Measurements from ENCODE around the gene THADA. TPM values are rescaled to one million over a fixed set of nuclear protein-coding genes. Genes with fewer than 3 reads are reported as not detected.

The THADA gene
- polyA plus RNA-seq, 3 donors: 7.3 to 11.2 (median 9.7) TPM

GRCh38 chr2:43324259-43325106 lies 271.4 kb downstream of the THADA start:
- no peaks in the 10 kb centered on the region for H3K27me3 ChIP-seq (ENCODE audit: control insufficient read depth in 2 of 2, insufficient read depth in 2 of 2, low read length in 2 of 2)
- no peak overlapping the region for H3K27ac ChIP-seq (ENCODE audit: low read depth in 1 of 2, low read length in 2 of 2)
- no peak overlapping the region for H3K9ac ChIP-seq (ENCODE audit: insufficient read depth, low read length, poor library complexity, severe bottlenecking)
- 98% methylated on average over 4 of the region's 8 CpGs for WGBS (ENCODE audit: insufficient coverage)
- H3K4me1 ChIP-seq (ENCODE audit: control insufficient read depth in 1 of 2, insufficient read depth in 2 of 2, low read length in 2 of 2): peaks cover 21 to 32% of the 10 kb centered on the region in 2 donors
- Mint-ChIP-seq H3K9me3 (peaks cover 5 to 15% (median 7%) of the 10 kb centered on the region in 7 donors), H3K4me3 (no peak overlapping the region), H3K27ac (peak overlapping the region in 4 of 7 donors; percentile 19 to 58 (median 33)), H3K36me3 (peaks cover 42% of the 10 kb centered on the region in 2 donors), H3K27me3 (ENCODE audit: low read depth in 3 of 3) (peaks cover 0 to 2% (median 1%) of the 10 kb centered on the region in 3 donors), H3K4me1 (peaks cover 35% of the 10 kb centered on the region)
- DNase-seq: no peak
- H4K20me1 ChIP-seq (ENCODE audit: insufficient read depth, low read length): no peaks in the 10 kb centered on the region
- H3K9me3 ChIP-seq (replicated peaks in 1 of 2; ENCODE audit: control insufficient read depth in 1 of 2, insufficient read depth in 1 of 2, low read length in 2 of 2): peaks cover 0 to 3% of the 10 kb centered on the region in 2 donors
- intact Hi-C loops (cut with micrococcal nuclease): no loop called here
- no peak overlapping the region for H3K4me2 ChIP-seq (replicated peaks; ENCODE audit: extremely low read depth, low read length, poor library complexity, severe bottlenecking)
- no peak overlapping the region for H3K4me3 ChIP-seq (replicated peaks in 1 of 3; ENCODE audit: low read depth in 2 of 3, low read length in 3 of 3)
- TF ChIP-seq CTCF (IDR thresholded peaks at IDR 0.05): no peak
- H3K36me3 ChIP-seq (replicated peaks in 1 of 2; ENCODE audit: control insufficient read depth in 1 of 2, insufficient read depth in 2 of 2, low read length in 2 of 2): peaks cover 5 to 11% of the 10 kb centered on the region in 2 donors
- H2AFZ ChIP-seq (ENCODE audit: insufficient read depth, low read depth, low read length, poor library complexity, severe bottlenecking): no peak overlapping the region
- no peaks in the 10 kb centered on the region for H3K79me2 ChIP-seq (ENCODE audit: insufficient read depth, low read length)

GRCh38 chr2:43323857-43324256 lies 272.0 kb downstream of the THADA start:
- Histone ChIP-seq H3K36me3 (replicated peaks in 1 of 2; ENCODE audit: control insufficient read depth in 1 of 2, insufficient read depth in 2 of 2, low read length in 2 of 2) (peaks cover 9 to 17% of the 10 kb centered on the region in 2 donors), H4K20me1 (ENCODE audit: insufficient read depth, low read length) (no peaks in the 10 kb centered on the region), H3K9ac (ENCODE audit: insufficient read depth, low read length, poor library complexity, severe bottlenecking) (no peak overlapping the region), H2AFZ (ENCODE audit: insufficient read depth, low read depth, low read length, poor library complexity, severe bottlenecking) (no peak overlapping the region), H3K4me1 (ENCODE audit: control insufficient read depth in 1 of 2, insufficient read depth in 2 of 2, low read length in 2 of 2) (peaks cover 21 to 32% of the 10 kb centered on the region in 2 donors), H3K4me3 (replicated peaks in 1 of 3; ENCODE audit: low read depth in 2 of 3, low read length in 3 of 3) (no peak overlapping the region), H3K27me3 (ENCODE audit: control insufficient read depth in 2 of 2, insufficient read depth in 2 of 2, low read length in 2 of 2) (no peaks in the 10 kb centered on the region), H3K79me2 (ENCODE audit: insufficient read depth, low read length) (no peaks in the 10 kb centered on the region), H3K9me3 (replicated peaks in 1 of 2; ENCODE audit: control insufficient read depth in 1 of 2, insufficient read depth in 1 of 2, low read length in 2 of 2) (peaks cover 0 to 3% of the 10 kb centered on the region in 2 donors), H3K27ac (ENCODE audit: low read depth in 1 of 2, low read length in 2 of 2) (no peak overlapping the region), H3K4me2 (replicated peaks; ENCODE audit: extremely low read depth, low read length, poor library complexity, severe bottlenecking) (no peak overlapping the region)
- H3K4me3 Mint-ChIP-seq: no peak overlapping the region
- TF ChIP-seq CTCF (IDR thresholded peaks at IDR 0.05): no peak
- H3K4me1 Mint-ChIP-seq: peaks cover 35% of the 10 kb centered on the region
- H3K9me3 Mint-ChIP-seq: peaks cover 5 to 15% (median 7%) of the 10 kb centered on the region in 7 donors
- WGBS (ENCODE audit: insufficient coverage): 91% methylated on average over 4 of the region's 4 CpGs
- intact Hi-C loops (cut with micrococcal nuclease): no loop called here
- peaks cover 0 to 2% (median 1%) of the 10 kb centered on the region in 3 donors for H3K27me3 Mint-ChIP-seq (ENCODE audit: low read depth in 3 of 3)
- DNase-seq: no peak
- peaks cover 45% of the 10 kb centered on the region in 2 donors for H3K36me3 Mint-ChIP-seq
- H3K27ac Mint-ChIP-seq: peak overlapping the region in 1 of 7 donors; percentile 58

Measured in CD14-positive monocyte (primary cell).